ENCODE results near the gene KRTAP5-8.
"Not testable (repeated sequence)": the region's sequence is repeated elsewhere in the genome, so short reads cannot be mapped to it uniquely, and the experiment has no call there.

KRTAP5-8 gene

GRCh38 chr11:71537977-71538665 lies at the start of gene KRTAP5-8:
Gene KRTAP5-8 (plus strand): TSS chr11:71538025. CDS start chr11:71538056, 31 bp downstream.
- not testable (repeated sequence) for DNase-seq

- no peak for DNase-seq
Observed at GRCh38 chr11:71488681-71489270, 49.0 kb upstream of the KRTAP5-8 start.

GRCh38 chr11:71489311-71490043 lies 48.3 kb upstream of the KRTAP5-8 start:
- DNase-seq, result no peak

- DNase-seq, result no peak
Observed at GRCh38 chr11:71490044-71490730, 47.6 kb upstream of the KRTAP5-8 start.

GRCh38 chr11:71490731-71491390 lies 47.0 kb upstream of the KRTAP5-8 start:
- no peak for DNase-seq

- DNase-seq, result no peak
Observed at GRCh38 chr11:71491531-71491930, 46.3 kb upstream of the KRTAP5-8 start.

- DNase-seq, result no peak
Observed at GRCh38 chr11:71491940-71492339, 45.9 kb upstream of the KRTAP5-8 start.

GRCh38 chr11:71495286-71496230 lies 42.3 kb upstream of the KRTAP5-8 start:
- DNase-seq, result no peak

GRCh38 chr11:71496421-71496820 lies 41.4 kb upstream of the KRTAP5-8 start:
- DNase-seq, result no peak

- DNase-seq, result no peak
Observed at GRCh38 chr11:71498091-71498490, 39.7 kb upstream of the KRTAP5-8 start.

- DNase-seq, result no peak
Observed at GRCh38 chr11:71499125-71499524, 38.7 kb upstream of the KRTAP5-8 start.

GRCh38 chr11:71499546-71499945 lies 38.3 kb upstream of the KRTAP5-8 start:
- DNase-seq, result no peak

- DNase-seq, result no peak
Observed at GRCh38 chr11:71500601-71501021, 37.2 kb upstream of the KRTAP5-8 start.

- DNase-seq, result no peak
Observed at GRCh38 chr11:71501071-71501985, 36.5 kb upstream of the KRTAP5-8 start.

GRCh38 chr11:71502026-71502425 lies 35.8 kb upstream of the KRTAP5-8 start:
- no peak for DNase-seq

GRCh38 chr11:71502871-71503435 lies 34.9 kb upstream of the KRTAP5-8 start:
- DNase-seq, result no peak

- DNase-seq, result no peak
Observed at GRCh38 chr11:71504531-71504930, 33.3 kb upstream of the KRTAP5-8 start.

GRCh38 chr11:71505001-71505400 lies 32.8 kb upstream of the KRTAP5-8 start:
- DNase-seq, result peak; percentile 18

GRCh38 chr11:71505781-71506180 lies 32.0 kb upstream of the KRTAP5-8 start:
- DNase-seq, result no peak

GRCh38 chr11:71507102-71507501 lies 30.7 kb upstream of the KRTAP5-8 start:
- DNase-seq, result no peak
